ENCODE results near the gene CMTM5.
"Not testable (repeated sequence)": the region's sequence is repeated elsewhere in the genome, so short reads cannot be mapped to it uniquely, and the experiment has no call there.

The CMTM5 gene

GRCh38 chr14:23389396-23389795 lies 12.6 kb downstream of the CMTM5 start:
- no peak for FAIRE-seq
- DNase-seq (ENCODE audit: insufficient read length, low spot score), result no peak
- TF ChIP-seq CTCF (IDR thresholded peaks at IDR 0.05; ENCODE audit: insufficient read depth, missing control alignments), result no peak

- FAIRE-seq; DNase-seq (ENCODE audit: insufficient read length, low spot score): not testable (repeated sequence)
Measured at GRCh38 chr14:23389871-23390270, 13.0 kb downstream of the CMTM5 start.

- DNase-seq (ENCODE audit: insufficient read length, low spot score) (no peak), FAIRE-seq (no peak)
- no peak for TF ChIP-seq CTCF (IDR thresholded peaks at IDR 0.05; ENCODE audit: insufficient read depth, missing control alignments)
Measured at GRCh38 chr14:23392613-23393012, 15.8 kb downstream of the CMTM5 start.

GRCh38 chr14:23396126-23396525 lies 19.3 kb downstream of the CMTM5 start:
- DNase-seq (ENCODE audit: insufficient read length, low spot score) (no peak), FAIRE-seq (no peak)
- no peak for TF ChIP-seq CTCF (IDR thresholded peaks at IDR 0.05; ENCODE audit: insufficient read depth, missing control alignments)

GRCh38 chr14:23396781-23397407 lies 20.0 kb downstream of the CMTM5 start:
- no peak for TF ChIP-seq CTCF (IDR thresholded peaks at IDR 0.05; ENCODE audit: insufficient read depth, missing control alignments)
- FAIRE-seq, result no peak
- DNase-seq (ENCODE audit: insufficient read length, low spot score), result no peak

GRCh38 chr14:23398348-23398747 lies 21.5 kb downstream of the CMTM5 start:
- FAIRE-seq, result no peak

GRCh38 chr14:23399136-23399535 lies 22.3 kb downstream of the CMTM5 start:
- no peak for DNase-seq (ENCODE audit: insufficient read length, low spot score)
- FAIRE-seq, result no peak
- TF ChIP-seq CTCF (IDR thresholded peaks at IDR 0.05; ENCODE audit: insufficient read depth, missing control alignments), result no peak

More at GRCh38 chr14:23398348-23398747, 21.5 kb downstream of the CMTM5 start:
- TF ChIP-seq CTCF (IDR thresholded peaks at IDR 0.05; ENCODE audit: insufficient read depth, missing control alignments), result no peak
- no peak for DNase-seq (ENCODE audit: insufficient read length, low spot score)

- FAIRE-seq (no peak), DNase-seq (ENCODE audit: insufficient read length, low spot score) (no peak)
- no peak for TF ChIP-seq CTCF (IDR thresholded peaks at IDR 0.05; ENCODE audit: insufficient read depth, missing control alignments)
Measured at GRCh38 chr14:23399591-23399990, 22.7 kb downstream of the CMTM5 start.

GRCh38 chr14:23400496-23401149 lies 23.8 kb downstream of the CMTM5 start:
- not testable (repeated sequence) for DNase-seq (ENCODE audit: insufficient read length, low spot score); FAIRE-seq

All from D721Med (cell line).